Prostate gland (tissue), 2 donors: Measurements from ENCODE around the gene IGSF1.

Experiments used
- POLR2A ChIP-seq: fragments of 450-650 bp; IDR thresholded peaks from one replicate; pipeline ENCODE4 v1.6.1; 2016; ENCODE audit warnings: antibody characterized with exemption, mild to moderate bottlenecking
- POLR2AphosphoS5 ChIP-seq: sonication (generic); formaldehyde crosslinking; IDR thresholded peaks from one replicate; pipeline ENCODE4 v1.6.1; 2017; ENCODE audit warnings: antibody characterized with exemption
- TF ChIP-seq, protein P1 (sequence below), 4 experiments: fragments of 200-600 bp in 2 of 4; fragments of 450-650 bp in 2 of 4; sonication (generic) in 2 of 4; IDR thresholded peaks; 1 replicate in 3 of 4; 2 replicates in 1 of 4; pipeline ENCODE4 v1.5.1; 2016 to 2019; ENCODE audit warnings: antibody characterized with exemption in 4 of 4, mild to moderate bottlenecking in 2 of 4, moderate library complexity in 2 of 4

DNA sequence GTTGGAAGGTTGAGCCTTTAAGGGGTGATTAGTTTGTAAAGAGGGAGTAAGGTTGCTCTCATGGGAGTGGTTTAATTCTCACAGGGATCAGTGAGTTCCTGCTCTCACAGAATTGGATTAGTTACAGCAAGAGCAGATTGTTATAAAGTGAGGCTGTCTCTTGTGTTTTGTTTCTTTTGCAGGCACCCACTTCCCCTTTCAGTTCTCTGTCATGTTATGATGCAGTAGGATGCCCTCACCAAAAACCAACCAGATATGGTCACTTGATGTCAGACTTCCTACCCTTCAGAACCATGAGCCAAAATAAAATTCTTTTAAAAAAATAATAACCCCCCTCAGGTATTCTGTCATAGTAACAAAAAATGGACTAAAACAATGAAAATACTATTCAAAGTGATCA is 19.9 kb upstream of the IGSF1 start:
- TF ChIP-seq, protein P1, sequence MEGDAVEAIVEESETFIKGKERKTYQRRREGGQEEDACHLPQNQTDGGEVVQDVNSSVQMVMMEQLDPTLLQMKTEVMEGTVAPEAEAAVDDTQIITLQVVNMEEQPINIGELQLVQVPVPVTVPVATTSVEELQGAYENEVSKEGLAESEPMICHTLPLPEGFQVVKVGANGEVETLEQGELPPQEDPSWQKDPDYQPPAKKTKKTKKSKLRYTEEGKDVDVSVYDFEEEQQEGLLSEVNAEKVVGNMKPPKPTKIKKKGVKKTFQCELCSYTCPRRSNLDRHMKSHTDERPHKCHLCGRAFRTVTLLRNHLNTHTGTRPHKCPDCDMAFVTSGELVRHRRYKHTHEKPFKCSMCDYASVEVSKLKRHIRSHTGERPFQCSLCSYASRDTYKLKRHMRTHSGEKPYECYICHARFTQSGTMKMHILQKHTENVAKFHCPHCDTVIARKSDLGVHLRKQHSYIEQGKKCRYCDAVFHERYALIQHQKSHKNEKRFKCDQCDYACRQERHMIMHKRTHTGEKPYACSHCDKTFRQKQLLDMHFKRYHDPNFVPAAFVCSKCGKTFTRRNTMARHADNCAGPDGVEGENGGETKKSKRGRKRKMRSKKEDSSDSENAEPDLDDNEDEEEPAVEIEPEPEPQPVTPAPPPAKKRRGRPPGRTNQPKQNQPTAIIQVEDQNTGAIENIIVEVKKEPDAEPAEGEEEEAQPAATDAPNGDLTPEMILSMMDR (IDR thresholded peaks at IDR 0.05), result no peak
- TF ChIP-seq POLR2A (no peak), POLR2AphosphoS5 (no peak)
